Liver (tissue), 9 donors: ENCODE results near the gene OPN1SW. TPM values are rescaled to one million over a fixed set of nuclear protein-coding genes. Genes with fewer than 3 reads are reported as not detected.

ENCODE experiments used
- DNase-seq: peaks from one replicate; pipeline ENCODE4 v3.0.0-alpha.2; 2017; ENCODE audit warnings: low spot score
- H3K27ac ChIP-seq, 2 donors: one replicate each; pipeline ENCODE4 v1.7.0; 2013; ENCODE audit warnings: inconsistent platforms in 2 of 2, low read length in 2 of 2, control low read depth in 1 of 2, low read depth in 1 of 2, mild to moderate bottlenecking in 1 of 2
- H3K27me3 ChIP-seq, 4 donors: one replicate each; pipeline versions ENCODE4 v1.6.1 to v1.7.0; 2013; ENCODE audit warnings: low read length in 3 of 4, inconsistent platforms in 1 of 4, mild to moderate bottlenecking in 1 of 4, moderate library complexity in 1 of 4; ENCODE audit not compliant: control insufficient read depth in 4 of 4, insufficient read depth in 4 of 4
- H3K36me3 ChIP-seq, 4 donors: one replicate each; pipeline versions ENCODE4 v1.6.1 to v1.7.0; 2013; ENCODE audit warnings: low read length in 3 of 4, mild to moderate bottlenecking in 3 of 4, low read depth in 1 of 4, moderate library complexity in 1 of 4; ENCODE audit not compliant: control insufficient read depth in 4 of 4, insufficient read depth in 3 of 4
- H3K4me1 ChIP-seq, 4 donors: one replicate each; pipeline versions ENCODE4 v1.6.1 to v1.7.0; 2013; ENCODE audit warnings: low read length in 3 of 4, mild to moderate bottlenecking in 3 of 4, moderate library complexity in 1 of 4; ENCODE audit not compliant: control insufficient read depth in 4 of 4, insufficient read depth in 4 of 4
- H3K4me3 ChIP-seq, 3 donors: one replicate each; pipeline versions ENCODE4 v1.6.1 to v1.7.0; 2013; ENCODE audit warnings: low read length in 3 of 3, control low read depth in 1 of 3, low read depth in 1 of 3, mild to moderate bottlenecking in 1 of 3
- H3K9ac ChIP-seq, 2 donors: one replicate each; pipeline ENCODE4 v1.7.0; 2013; ENCODE audit warnings: low read length in 2 of 2, mild to moderate bottlenecking in 2 of 2, moderate library complexity in 2 of 2, control low read depth in 1 of 2, low read depth in 1 of 2
- H3K9me3 ChIP-seq, 4 donors: one replicate each; pipeline versions ENCODE4 v1.6.1 to v1.7.0; 2013; ENCODE audit warnings: low read length in 3 of 4; ENCODE audit not compliant: control insufficient read depth in 4 of 4
- EGR1 ChIP-seq, 2 donors: IDR thresholded peaks; 2 replicates each; pipeline ENCODE4 v1.6.1; 2016 to 2018; ENCODE audit warnings: antibody characterized with exemption in 2 of 2, low read depth in 2 of 2
- FOXA2 ChIP-seq: IDR thresholded peaks from 2 replicates; pipeline ENCODE4 v1.6.1; 2016; ENCODE audit warnings: antibody characterized with exemption
- HNF4A ChIP-seq, 2 donors: conservative IDR thresholded peaks; 2 replicates each; pipeline ENCODE4 v1.6.1; 2016; ENCODE audit warnings: antibody characterized with exemption in 2 of 2, mild to moderate bottlenecking in 2 of 2
- HNF4G ChIP-seq: IDR thresholded peaks from 2 replicates; pipeline ENCODE4 v1.6.1; 2016; ENCODE audit warnings: antibody characterized with exemption
- JUND ChIP-seq, 2 donors: IDR thresholded peaks; 2 replicates each; pipeline ENCODE4 v1.6.1; 2016; ENCODE audit warnings: antibody characterized with exemption in 2 of 2
- NR2F2 ChIP-seq: IDR thresholded peaks from 2 replicates; pipeline ENCODE4 v1.6.1; 2016; ENCODE audit warnings: antibody characterized with exemption
- RAD21 ChIP-seq, 2 donors: IDR thresholded peaks; 2 replicates each; pipeline ENCODE4 v1.6.1; 2016; ENCODE audit warnings: antibody characterized with exemption in 2 of 2, mild to moderate bottlenecking in 2 of 2
- RXRA ChIP-seq, 2 donors: IDR thresholded peaks; 2 replicates each; pipeline ENCODE4 v1.6.1; 2017 to 2018; ENCODE audit warnings: antibody characterized with exemption in 2 of 2, mild to moderate bottlenecking in 1 of 2
- TAF1 ChIP-seq: conservative IDR thresholded peaks from 2 replicates; pipeline ENCODE4 v1.6.1; 2016; ENCODE audit warnings: antibody characterized with exemption, mild to moderate bottlenecking
- YY1 ChIP-seq: IDR thresholded peaks from 2 replicates; pipeline ENCODE4 v1.6.1; 2016; ENCODE audit warnings: antibody characterized with exemption, mild to moderate bottlenecking
- WGBS: extraction: QIAGEN DNeasy Blood & Tissue Kit; methylation state at CpG from one replicate; pipeline ENCODE4 v1.1.7; 2013; 5-methylcytosine and 5-hydroxymethylcytosine counted together
- polyA plus RNA-seq, 2 donors: library from polyadenylated mRNA; stranded (reverse) in 1 of 2; unstranded in 1 of 2; fragments of 200-250 nt in 1 of 2; fragments of >200 nt in 1 of 2; fragmentation: Nextera tagmentation in 1 of 2; extraction: Ambion mirVana in 1 of 2; gene quantifications; one replicate each; pipeline versions ENCODE4 v1.2.1 to v1.2.3, GENCODE V29; 2013 to 2015
- total RNA-seq, 2 donors: library from RNA; depleted of rRNA; stranded (reverse); fragments of >200 nt; gene quantifications; one replicate each; pipeline ENCODE4 v1.2.3, GENCODE V29; 2014
- TF ChIP-seq, protein P1 (sequence below): IDR thresholded peaks from 2 replicates; pipeline ENCODE4 v1.6.1; 2016; ENCODE audit warnings: antibody characterized with exemption
- TF ChIP-seq, protein P2 (sequence below): IDR thresholded peaks from 2 replicates; pipeline ENCODE4 v1.6.1; 2016; ENCODE audit warnings: antibody characterized with exemption
- TF ChIP-seq, protein P3 (sequence below): IDR thresholded peaks from 2 replicates; pipeline ENCODE4 v1.6.1; 2016; ENCODE audit warnings: antibody characterized with exemption
- donor health status: healthy.
- donor health status: healthy.
- donor health status: healthy.
- donor health status: healthy.
- donor health status: healthy.

Gene OPN1SW
- total and polyA plus RNA-seq, 4 donors, result 0.29 TPM; not detected in 3

DNA sequence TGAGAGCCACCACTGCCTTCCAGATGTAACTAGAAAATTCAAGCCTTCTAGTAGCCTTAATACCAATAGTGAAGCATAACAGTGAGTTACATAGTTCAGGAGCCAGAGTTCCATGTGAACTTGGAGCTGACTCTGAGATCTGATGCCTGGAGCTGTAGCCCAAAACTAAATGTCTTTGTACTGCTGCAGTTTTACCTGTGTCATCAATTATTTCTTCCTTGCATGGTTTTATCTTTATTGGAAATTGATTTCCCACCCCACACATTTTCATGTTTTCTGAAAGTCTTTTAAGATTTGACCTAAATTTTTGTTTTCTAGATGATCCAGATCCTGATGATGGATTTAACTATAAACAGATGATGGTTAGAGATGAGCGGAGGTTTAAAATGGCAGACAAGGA is 17.0 kb downstream of the OPN1SW start (continued):
- TF ChIP-seq RXRA (IDR thresholded peaks at IDR 0.05), result no peak
- TF ChIP-seq, protein P1, sequence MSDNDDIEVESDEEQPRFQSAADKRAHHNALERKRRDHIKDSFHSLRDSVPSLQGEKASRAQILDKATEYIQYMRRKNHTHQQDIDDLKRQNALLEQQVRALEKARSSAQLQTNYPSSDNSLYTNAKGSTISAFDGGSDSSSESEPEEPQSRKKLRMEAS, result no peak

DNA sequence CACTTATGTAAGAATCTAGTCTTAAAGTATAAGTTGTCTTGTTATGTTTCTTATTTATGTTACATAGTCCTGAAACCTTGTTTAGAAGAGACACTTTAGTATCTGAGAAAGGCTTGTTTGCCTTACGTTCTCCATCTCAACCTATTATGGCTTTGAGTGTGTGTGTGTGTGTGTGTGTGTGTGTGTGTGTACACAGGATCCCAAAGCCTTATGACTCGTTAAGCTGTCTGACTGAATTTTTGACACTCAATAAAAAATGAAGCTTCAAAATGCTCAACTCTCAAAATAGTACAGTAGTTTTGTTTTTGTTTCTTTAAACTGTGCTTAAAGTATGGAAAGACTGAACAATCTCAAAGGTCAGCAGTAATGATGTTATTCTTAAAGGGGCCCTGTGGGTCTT is 18.4 kb downstream of the OPN1SW start:
- H3K4me3 ChIP-seq, result no peak overlapping the region
- H3K36me3 ChIP-seq, result peaks cover 7 to 57% (median 48%) of the 10 kb centered on the region in 4 donors
- 87% methylated on average over 2 of the region's 2 CpGs for WGBS
- no peak for DNase-seq
- H3K9me3 ChIP-seq, result no peaks in the 10 kb centered on the region
- H3K9ac ChIP-seq, result no peak overlapping the region
- no peak overlapping the region for H3K27ac ChIP-seq
- no peaks in the 10 kb centered on the region for H3K27me3 ChIP-seq
- TF ChIP-seq NR2F2, result no peak
- TF ChIP-seq JUND (IDR thresholded peaks at IDR 0.05), result no peak
- no peak for TF ChIP-seq EGR1 (IDR thresholded peaks at IDR 0.05; ENCODE audit: low read depth in 2 of 2)
- TF ChIP-seq FOXA2, result no peak
- TF ChIP-seq, protein P2, sequence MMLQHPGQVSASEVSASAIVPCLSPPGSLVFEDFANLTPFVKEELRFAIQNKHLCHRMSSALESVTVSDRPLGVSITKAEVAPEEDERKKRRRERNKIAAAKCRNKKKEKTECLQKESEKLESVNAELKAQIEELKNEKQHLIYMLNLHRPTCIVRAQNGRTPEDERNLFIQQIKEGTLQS, result no peak
- TF ChIP-seq HNF4G, result no peak
- TF ChIP-seq, protein P3, sequence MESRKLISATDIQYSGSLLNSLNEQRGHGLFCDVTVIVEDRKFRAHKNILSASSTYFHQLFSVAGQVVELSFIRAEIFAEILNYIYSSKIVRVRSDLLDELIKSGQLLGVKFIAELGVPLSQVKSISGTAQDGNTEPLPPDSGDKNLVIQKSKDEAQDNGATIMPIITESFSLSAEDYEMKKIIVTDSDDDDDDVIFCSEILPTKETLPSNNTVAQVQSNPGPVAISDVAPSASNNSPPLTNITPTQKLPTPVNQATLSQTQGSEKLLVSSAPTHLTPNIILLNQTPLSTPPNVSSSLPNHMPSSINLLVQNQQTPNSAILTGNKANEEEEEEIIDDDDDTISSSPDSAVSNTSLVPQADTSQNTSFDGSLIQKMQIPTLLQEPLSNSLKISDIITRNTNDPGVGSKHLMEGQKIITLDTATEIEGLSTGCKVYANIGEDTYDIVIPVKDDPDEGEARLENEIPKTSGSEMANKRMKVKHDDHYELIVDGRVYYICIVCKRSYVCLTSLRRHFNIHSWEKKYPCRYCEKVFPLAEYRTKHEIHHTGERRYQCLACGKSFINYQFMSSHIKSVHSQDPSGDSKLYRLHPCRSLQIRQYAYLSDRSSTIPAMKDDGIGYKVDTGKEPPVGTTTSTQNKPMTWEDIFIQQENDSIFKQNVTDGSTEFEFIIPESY, result no peak
- no peaks in the 10 kb centered on the region for H3K4me1 ChIP-seq

DNA sequence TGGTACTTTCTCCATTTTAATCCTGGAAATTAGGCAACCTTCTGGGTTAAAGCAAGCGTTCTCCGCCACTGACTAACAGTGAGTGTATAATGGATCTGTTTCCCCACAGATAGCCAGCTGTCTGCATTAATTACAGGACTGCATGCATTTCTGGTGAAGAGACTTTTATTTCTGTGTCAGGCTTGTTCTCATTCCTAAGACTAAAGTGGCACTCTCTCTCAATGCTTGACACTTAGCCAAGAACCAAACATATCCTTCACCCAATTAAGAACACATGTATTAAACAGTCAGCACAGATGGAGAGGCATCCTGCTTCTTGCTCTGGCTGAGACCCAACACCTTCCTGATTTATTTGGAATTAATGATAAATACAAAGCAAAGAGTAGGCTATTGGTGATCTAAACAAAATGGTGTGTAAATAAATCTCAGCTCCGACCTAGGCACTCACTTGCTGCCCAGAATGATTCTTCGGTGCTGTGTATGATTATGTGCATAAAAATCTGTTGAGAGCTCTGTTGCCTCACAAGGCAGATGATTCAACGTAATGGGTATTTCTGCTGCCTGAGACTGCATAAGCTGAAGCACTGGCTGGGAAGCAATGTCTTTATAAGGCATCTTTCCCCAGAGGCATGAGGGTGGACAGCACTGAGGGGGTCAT is 19.6 kb downstream of the OPN1SW start:
- Histone ChIP-seq H3K27ac (no peak overlapping the region), H3K4me1 (no peaks in the 10 kb centered on the region), H3K36me3 (peaks cover 7 to 59% (median 40%) of the 10 kb centered on the region in 4 donors), H3K4me3 (no peak overlapping the region), H3K27me3 (no peaks in the 10 kb centered on the region), H3K9ac (no peak overlapping the region), H3K9me3 (no peaks in the 10 kb centered on the region)
- TF ChIP-seq RXRA (IDR thresholded peaks at IDR 0.05), result no peak
- no peak for TF ChIP-seq RAD21 (IDR thresholded peaks at IDR 0.05)
- TF ChIP-seq TAF1, result no peak
- TF ChIP-seq, protein P2, result no peak
- no peak for TF ChIP-seq EGR1 (IDR thresholded peaks at IDR 0.05; ENCODE audit: low read depth in 2 of 2)
- TF ChIP-seq HNF4A (conservative IDR thresholded peaks at IDR 0.05), result no peak
- no peak for TF ChIP-seq NR2F2
- TF ChIP-seq YY1, result no peak
- no peak for TF ChIP-seq JUND (IDR thresholded peaks at IDR 0.05)
- no peak for DNase-seq
- WGBS, result 92% methylated on average over 5 of the region's 5 CpGs
